GM18517 (cell line): ENCODE data around the gene SEL1L.
"Not testable (repeated sequence)": the region's sequence is repeated elsewhere in the genome, so short reads cannot be mapped to it uniquely, and the experiment has no call there.

Source experiments
- ATAC-seq: cut with Tn5 transposase; IDR thresholded peaks from one replicate; pipeline ENCODE4 v1.9.1; 2021; ENCODE audit warnings: mild to moderate bottlenecking, moderate library complexity; ENCODE audit not compliant: unreplicated experiment

SEL1L gene

GRCh38 chr14:81529391-81529790 lies 4.3 kb downstream of the SEL1L start:
- no peak for ATAC-seq

GRCh38 chr14:81525129-81525528 lies 8.5 kb downstream of the SEL1L start:
- ATAC-seq, result no peak

- peak; percentile 76 for ATAC-seq
Measured at GRCh38 chr14:81523616-81524015, 10.0 kb downstream of the SEL1L start.

GRCh38 chr14:81523016-81523415 lies 10.6 kb downstream of the SEL1L start:
- no peak for ATAC-seq

GRCh38 chr14:81521356-81521755 lies 12.3 kb downstream of the SEL1L start:
- ATAC-seq, result no peak

GRCh38 chr14:81519200-81520011 lies 14.2 kb downstream of the SEL1L start:
- ATAC-seq, result peak; percentile 77

GRCh38 chr14:81517798-81518398 lies 15.8 kb downstream of the SEL1L start:
- ATAC-seq, result no peak

GRCh38 chr14:81516986-81517797 lies 16.5 kb downstream of the SEL1L start:
- ATAC-seq, result no peak

- ATAC-seq, result not testable (repeated sequence)
Measured at GRCh38 chr14:81515927-81516326, 17.7 kb downstream of the SEL1L start.

- ATAC-seq, result not testable (repeated sequence)
Measured at GRCh38 chr14:81512826-81513225, 20.8 kb downstream of the SEL1L start.

- no peak for ATAC-seq
Measured at GRCh38 chr14:81511111-81511904, 22.3 kb downstream of the SEL1L start.

- no peak for ATAC-seq
Measured at GRCh38 chr14:81509838-81510452, 23.7 kb downstream of the SEL1L start.

- ATAC-seq, result no peak
Measured at GRCh38 chr14:81509321-81509720, 24.3 kb downstream of the SEL1L start.

GRCh38 chr14:81506487-81506886 lies 27.2 kb downstream of the SEL1L start:
- ATAC-seq, result no peak

- no peak for ATAC-seq
Measured at GRCh38 chr14:81504864-81505263, 28.8 kb downstream of the SEL1L start.

- no peak for ATAC-seq
Measured at GRCh38 chr14:81485781-81486180, 47.9 kb downstream of the SEL1L start.

- ATAC-seq, result no peak
Measured at GRCh38 chr14:81485372-81485771, 48.3 kb downstream of the SEL1L start.

GRCh38 chr14:81484120-81484519 lies 49.5 kb downstream of the SEL1L start:
- ATAC-seq, result no peak

- ATAC-seq, result no peak
Measured at GRCh38 chr14:81480741-81481140, 52.9 kb downstream of the SEL1L start.

GRCh38 chr14:81478446-81478845 lies 55.2 kb downstream of the SEL1L start:
- no peak for ATAC-seq
